Hepatic stellate cell (primary cell): ENCODE data around the gene NUDT16L1.

Experiments
- DNase-seq: peaks from one replicate; pipeline ENCODE4 v3.0.0; 2011; ENCODE audit warnings: low spot score

NUDT16L1 gene

DNA sequence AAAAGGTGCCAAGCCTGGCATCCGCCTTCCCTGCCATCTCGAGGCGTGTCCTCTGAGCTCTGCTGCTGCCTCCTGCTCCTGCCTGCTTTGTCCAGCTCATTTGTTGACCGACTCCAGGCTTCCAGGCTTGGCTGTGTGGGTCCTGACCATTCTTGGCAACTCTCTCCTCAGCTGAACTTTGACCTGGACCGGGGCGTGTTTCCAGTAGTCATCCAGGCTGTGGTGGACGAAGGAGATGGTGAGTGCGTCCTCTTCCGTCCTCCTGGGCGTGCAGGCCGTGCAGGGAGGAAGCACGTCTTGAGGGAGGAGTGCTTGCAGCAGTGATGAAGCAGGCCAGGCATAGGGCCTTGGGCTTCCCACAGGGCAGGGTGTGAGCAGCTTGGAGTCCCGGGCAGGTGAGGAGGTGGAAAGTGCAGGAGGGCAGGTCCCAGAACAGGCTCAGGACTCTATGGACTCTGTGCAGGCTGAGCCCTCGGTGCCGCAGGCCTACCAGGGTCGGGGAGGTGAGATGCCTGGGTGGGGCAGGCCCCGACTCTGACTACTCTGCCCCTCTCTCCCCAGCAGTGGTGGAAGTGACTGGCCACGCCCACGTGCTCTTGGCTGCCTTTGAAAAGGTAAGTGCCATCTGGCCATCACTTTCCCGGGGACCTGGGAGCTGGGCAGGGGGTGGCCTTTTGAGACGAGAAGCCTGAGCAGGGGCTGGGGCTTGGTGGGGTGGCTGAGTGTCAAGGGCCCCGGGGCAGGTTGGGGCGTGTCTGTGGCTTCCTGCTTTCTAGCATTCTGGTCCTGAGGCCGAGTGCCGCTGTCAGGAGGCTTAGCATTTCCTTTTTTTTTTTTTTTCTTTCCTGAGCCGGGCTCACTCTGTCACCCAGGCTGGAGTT lies 28.6 kb upstream of the NUDT16L1 start:
- DNase-seq = no peak

DNA sequence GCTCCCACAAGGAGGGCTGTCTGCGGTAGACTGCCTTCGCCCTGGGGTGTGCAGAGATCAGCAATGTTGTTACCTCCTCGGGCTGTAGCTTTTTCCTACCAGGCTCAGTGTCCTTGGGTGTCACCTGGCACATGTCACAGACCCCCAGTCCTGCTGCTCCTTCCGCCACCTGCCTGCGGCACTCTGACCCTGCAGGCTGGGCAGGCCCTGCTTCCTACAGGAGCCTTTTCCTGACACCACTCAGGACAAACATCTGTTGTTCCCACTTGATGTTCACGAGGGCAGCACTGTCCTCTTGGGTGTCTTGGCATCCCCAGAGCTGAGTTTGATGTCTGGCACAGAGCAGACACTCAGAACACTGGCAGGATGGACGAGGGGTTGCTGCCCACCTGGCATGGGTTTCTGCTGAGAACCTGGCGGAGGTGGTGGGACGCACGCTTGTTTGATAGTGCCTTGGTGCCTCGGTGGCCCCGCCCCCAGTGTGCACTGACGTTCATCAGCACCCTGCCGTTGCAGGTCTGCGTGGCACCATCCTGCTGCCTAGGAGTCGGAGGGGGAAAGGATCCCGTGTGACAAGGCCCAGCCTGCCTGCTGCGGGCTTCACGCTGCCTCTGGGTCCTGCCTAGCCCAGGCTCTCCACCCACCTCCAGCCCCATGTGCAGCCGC lies 26.7 kb upstream of the NUDT16L1 start:
- DNase-seq = no peak

DNA sequence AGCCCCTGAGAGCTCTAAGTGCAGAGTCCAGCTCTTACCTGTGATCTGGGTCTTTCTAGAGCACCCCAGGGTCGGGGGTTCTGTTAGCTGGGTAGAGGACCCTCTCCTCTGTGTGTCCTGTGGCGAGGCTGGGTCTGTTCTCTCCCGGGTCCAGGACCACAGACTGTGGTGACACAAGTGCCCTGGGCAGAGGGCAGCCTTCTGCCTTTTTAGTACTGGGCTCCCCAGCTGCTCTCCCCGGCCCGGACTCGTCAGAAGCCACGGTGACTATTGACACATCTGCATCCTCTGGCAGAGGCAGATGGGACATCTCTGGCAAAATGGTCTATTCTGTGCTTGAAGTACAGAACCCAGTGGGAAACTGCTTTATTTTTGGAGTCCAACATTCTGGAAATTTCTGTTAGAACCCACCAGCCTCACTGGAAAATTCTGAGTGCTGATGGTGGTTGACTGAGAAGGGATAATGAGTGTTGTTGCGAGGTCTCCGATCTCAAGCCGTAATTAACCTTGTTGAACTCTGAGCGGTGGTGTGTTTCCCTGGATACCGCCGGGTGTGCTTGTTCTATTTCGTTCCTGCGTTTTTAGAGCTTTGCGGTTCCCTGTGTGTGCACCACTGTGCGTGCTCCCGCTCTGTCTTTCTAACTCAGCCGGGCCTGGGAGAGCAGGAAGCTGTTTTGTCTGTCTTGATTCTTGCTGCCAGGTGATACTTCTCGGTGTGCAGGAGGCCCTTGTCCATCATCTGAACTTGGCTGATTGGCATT lies 26.0 kb upstream of the NUDT16L1 start:
- DNase-seq = no peak

- no peak for DNase-seq
These were observed 24.9 kb upstream of the NUDT16L1 start for GRCh38 chr16:4668313-4668960.

- DNase-seq = no peak
These were observed 19.8 kb upstream of the NUDT16L1 start for GRCh38 chr16:4673387-4674046.

- no peak for DNase-seq
These were observed 18.3 kb upstream of the NUDT16L1 start for GRCh38 chr16:4674926-4675530.

GRCh38 chr16:4675864-4676786 lies 17.2 kb upstream of the NUDT16L1 start:
- no peak for DNase-seq

- DNase-seq = no peak
These were observed 16.5 kb upstream of the NUDT16L1 start for GRCh38 chr16:4676831-4677230.

DNA sequence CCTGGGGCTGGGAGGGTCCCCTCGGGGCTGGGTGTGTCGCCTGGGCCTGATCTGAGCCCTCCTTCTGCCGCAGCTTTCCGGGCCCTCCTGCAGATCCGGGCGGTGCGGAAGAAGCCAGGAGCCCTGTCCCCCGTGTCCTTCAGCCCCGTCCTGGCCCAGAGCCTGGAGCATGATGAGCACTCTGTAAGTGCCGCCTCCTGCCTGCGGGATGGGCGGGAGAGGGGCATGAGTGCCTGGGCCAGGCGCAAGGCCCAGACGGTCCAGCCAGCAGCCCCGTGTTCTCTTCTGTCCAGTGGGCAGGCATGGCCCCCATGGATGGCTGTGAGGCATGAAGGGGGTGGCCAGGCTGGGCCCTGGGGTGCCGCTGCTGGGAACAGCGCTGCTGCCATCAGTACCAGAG lies 16.0 kb upstream of the NUDT16L1 start:
- no peak for DNase-seq

DNA sequence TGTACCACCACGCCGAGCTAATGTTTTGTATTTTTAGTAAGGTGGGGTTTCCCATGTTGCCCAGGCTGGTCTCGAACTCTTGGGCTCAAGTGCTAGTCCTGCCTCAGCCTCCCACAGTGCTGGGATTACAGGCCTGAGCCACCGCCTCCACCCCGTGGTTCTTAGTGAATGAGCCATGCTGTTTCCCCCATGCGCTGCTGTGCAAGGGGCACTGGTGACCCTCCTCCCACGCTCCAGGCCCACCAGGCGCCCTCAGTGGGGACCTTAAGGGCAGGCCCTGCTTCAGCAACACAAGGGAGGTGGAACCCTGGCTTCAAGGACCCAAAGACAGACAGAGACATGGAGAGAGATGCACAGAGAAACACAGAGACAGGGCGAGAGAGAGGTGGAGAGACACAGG lies 15.4 kb upstream of the NUDT16L1 start:
- no peak for DNase-seq

- no peak for DNase-seq
These were observed 14.8 kb upstream of the NUDT16L1 start for GRCh38 chr16:4678596-4678995.

DNA sequence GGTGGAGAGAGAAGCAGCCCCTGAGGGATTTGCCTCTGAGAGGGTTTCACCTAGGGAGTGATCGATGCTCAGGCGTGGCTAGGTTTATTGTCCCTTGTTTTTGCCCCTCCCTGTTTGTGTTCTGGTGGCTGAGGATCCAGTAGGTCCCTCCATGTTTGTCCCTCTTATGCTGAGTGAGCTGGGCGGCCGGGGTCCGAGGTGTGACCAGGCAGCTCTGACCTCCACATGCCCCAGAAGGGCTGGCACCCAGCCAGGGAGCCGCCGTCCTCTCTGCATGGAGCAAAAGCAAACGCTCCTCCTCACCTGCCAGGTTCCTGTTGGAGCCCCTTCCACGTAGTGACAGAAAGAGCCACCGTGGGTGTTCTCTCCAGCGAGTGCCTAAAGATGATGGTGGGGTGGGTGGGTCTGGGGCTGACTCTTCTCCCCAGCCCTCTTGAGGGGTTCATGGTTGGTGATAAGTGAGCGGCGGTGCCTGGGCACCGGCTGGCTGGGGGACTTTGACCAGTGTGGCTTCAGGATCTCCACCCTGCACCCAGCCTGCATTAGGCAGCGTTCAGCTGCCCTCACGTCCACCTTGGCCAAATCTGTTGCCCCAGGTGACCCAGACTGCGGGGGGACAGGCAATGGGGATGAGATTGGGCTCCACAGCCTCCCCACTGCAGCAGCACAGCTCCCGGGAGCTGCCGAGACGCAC lies 14.1 kb upstream of the NUDT16L1 start:
- no peak for DNase-seq

DNA sequence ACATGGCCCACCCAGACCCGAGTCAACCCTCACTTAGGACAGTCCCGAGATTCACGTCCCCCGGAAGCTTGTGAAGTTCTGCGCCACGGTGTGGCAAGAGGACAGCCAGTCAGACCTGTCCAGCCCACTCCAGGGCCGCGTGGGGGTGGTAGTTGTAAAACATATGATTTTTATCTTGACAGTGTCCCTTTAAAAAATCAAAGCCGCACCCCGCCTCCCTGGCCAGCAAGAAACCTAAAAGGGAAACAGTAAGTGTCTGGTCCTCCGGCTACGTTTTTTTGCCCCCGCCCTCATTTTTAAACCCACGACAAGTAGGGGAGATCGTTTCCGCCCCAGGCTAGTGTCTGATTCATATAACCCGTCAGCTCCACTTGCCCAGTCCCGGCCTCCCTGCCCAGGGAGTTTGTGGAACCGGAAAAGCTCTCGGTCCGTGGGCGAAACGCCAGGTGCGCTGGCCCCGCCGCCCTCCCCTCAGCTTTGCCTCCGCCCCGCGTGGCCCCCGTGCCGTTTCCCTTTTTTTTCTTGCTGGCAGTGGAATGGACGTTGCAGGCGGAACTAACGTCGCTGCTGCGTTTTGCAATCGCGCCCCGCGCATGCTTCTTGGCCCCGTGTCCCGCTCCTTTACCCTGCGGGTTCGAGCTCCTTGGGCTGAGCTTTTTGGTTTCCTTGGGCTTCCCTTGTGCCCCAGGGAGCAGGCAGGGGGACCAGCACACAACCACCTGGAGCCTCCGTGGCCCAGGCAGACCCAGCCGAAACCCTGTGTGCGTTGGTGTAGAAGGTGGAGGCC lies 13.3 kb upstream of the NUDT16L1 start:
- DNase-seq = no peak

GRCh38 chr16:4680673-4681470 lies 12.5 kb upstream of the NUDT16L1 start:
- no peak for DNase-seq

DNA sequence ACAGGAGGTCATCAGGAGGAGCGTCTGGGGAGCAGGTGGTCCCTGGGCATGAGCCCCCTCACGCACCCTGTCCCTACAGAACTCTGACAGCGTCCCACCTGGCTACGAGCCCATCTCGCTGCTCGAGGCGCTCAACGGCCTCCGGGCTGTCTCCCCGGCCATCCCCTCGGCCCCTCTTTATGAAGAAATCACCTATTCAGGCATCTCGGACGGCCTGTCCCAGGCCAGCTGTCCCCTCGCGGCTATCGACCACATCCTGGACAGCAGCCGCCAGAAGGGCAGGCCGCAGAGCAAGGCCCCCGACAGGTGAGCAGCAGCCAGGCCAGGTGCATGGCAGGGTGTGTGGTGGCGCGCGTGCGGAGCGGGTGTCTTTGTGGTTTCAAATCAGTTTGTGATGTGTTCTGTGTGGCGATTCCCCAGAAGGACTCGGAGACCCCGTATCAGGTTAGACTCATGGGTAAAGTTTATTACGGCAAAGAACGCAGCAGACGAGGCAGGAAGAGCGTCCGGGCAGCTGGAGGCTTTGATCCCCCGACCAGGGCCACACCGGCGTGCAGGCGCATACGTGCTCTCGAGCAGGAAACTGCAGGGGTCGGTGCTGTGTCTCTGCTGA lies 11.8 kb upstream of the NUDT16L1 start:
- no peak for DNase-seq

DNA sequence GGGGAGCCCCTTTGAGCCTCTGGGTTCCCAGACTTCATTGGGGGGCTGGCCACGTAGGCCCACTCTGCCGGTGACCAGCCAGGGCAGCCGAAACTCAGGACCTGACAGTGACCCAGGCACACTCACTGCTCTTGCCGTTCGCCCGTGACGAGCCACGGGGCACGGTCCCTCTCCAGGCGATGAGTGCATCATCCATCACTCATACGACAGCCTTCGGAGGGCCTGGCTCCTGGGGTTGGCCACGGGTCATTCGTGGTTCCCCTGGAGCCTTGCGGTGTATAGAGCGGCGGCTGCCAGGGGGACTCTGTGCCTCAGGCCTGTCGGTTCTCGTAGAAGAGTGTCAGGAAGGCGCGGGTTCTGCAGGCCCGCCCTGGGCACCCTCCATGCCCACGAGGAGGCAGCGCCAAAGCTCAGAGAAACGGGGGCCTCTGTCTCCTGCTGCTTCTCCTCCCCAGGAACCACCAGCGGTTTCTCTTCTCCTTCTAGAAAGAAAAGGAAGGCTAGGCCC lies 11.2 kb upstream of the NUDT16L1 start:
- no peak for DNase-seq

- no peak for DNase-seq
These were observed 10.6 kb upstream of the NUDT16L1 start for GRCh38 chr16:4682616-4683254.
